ENCODE measurements around the gene SKAP1.

The SKAP1 gene

DNA sequence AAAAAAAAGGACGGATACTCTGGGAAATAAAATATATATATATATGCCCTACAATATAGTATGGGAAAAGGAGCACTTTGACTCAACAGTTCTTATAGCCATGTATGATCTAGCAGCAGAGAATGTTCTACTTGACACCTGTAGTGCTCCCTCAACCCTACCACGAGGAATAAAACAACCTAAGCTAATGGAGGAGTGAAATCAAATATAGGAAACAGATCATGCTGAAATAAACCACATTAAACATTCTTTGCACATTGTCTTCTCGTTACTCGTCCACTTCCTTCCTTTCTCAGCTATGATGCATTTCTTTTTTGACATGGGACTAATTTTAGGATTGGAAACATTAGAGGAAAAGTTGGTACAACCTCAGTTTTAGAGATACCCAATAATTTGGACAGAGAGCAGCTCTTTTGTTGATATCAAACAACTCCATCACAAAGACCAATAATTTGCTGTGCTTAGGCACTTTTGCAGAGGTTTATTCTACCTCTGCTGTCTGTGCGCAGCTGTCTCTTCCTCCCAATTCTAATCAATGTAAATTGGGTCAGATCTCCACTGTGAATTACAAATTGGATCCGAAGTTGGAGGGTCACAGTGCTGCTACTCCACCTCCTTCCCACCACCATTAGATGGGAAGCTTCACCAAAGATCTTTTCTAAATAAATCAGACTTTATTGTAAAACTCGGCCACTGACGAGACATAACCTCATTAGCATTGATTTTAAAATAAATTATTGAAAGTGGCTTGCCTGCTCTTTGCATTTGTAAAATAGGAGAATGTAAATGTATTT is 256.6 kb downstream of the SKAP1 start:
- no peak for DNase-seq (ENCODE audit: low read depth)

DNA sequence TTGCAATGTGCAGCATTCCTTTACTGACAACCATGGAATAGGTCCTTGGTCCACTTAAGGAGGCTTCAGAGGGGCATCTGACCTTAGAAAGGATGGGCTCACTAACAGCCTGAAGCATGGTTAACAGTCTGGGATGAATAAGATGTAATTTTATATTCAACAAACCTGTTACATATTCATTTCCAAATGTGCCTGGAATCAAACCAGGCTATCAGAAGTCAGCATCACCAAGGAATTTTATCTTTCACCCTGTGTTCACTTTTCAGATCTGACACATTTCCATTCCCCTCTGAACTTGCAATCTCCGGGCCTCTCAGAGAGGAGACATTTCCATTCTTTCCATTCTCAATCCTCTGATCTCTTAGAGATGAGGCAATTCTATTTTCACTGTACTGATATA is 260.1 kb downstream of the SKAP1 start:
- no peak for DNase-seq (ENCODE audit: low read depth)

DNA sequence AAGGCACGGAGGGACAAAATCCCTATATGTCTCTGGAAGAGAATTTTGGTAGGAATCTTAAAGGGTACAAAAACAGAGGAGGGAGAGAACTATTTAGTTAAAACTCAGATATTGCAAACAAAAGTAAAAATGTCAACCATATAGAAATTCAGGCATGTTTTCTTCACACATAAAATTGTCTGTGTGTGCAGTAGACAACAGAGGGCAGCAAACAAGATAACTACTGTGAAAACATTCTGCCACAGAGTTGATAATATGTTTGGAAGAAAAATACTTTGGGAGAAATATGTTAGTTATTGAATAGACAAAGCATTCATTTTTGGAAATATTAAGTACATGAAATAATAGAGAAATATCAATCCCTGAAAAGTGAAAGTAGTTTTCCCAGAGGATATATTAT is 266.2 kb downstream of the SKAP1 start:
- DNase-seq (ENCODE audit: low read depth), result no peak

DNA sequence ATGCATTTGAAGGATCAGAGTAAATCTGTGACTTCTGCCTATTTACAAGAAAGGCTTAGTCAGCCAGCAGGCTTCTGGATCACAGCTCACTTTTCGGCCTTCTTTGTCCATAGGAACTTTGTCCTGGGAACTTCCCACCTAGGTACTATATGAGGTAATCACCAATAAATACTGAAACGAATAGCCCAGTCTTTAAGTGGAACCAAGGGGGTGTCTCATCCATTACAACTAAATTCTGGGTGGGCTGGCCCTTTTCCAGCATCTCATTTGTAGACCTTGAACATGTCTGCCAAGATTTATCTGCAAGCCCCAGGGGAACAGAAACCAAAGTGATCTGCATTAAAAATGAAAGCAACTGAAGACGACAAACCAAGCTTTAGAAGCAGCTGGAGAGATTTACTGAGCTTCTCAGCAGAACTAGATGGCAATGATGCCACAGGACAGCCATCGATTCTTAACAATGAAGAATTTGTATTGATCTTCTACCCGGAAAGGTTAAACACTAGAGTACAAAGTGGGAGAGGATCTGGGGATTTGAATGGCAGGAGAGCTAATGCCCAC is 267.0 kb downstream of the SKAP1 start:
- no peak for DNase-seq (ENCODE audit: low read depth)

DNA sequence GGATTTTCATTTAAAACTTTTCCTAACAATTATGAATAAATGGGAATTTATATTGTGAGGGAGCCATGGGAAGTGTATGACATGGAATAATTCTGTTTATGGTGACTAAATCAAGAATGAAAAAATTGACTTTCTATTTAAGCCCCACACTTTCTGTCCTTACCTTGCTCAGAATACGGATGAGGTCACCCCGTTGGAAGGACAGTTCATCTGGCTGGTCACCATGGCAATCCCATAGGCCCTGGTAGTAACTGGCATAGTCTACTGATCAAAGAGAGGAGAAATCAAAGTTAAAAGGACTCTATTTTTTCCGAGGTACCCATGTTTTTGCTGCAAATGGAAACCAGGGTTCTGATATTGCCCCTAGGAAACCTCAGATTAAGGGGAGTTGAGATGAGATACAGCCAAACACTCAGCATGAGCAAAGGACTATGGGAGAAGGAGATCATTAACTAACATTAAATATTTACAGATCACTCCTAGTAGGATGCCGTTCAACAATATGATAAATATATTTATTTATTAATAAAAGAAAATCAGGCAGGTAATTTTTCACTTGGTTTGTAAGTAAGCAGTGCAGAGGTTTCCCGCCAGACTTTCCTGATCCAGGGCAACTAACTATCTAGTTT is 267.6 kb downstream of the SKAP1 start:
- DNase-seq (ENCODE audit: low read depth), result no peak

DNA sequence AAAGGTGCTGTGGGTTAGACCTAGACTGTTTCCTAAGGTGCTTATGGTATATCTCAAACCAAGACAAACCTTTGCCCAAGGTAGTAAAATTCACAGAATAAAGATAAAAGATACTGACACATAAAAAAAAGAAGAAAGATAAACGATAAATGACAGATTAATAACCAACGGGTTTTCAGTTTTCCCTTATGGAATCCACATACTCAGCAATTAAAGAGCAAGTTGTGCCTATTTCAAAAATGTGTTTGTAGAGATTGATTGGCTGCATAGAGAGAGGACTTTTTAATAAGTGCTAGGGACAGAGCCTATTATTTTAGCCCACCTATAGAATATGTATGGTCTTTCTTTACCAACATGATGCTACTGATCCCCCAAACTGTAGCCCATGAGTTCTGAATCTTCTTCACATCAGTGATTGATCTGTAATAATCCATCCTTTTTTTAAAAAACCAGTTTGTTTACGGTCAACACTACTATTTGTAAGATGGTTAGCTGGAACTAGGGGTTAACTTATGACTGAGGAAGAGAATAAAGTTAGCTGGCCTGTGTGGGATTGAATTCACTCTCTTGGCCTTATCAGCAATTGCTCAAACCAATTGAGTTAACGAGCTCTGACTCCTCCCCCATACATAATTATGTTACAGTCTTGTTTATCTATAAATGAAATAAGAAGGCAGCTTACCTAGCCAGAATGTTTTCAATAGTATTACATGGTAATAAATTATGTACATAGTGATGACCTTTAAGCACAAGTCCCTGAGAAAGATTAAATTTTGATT is 268.7 kb downstream of the SKAP1 start:
- DNase-seq (ENCODE audit: low read depth), result no peak

DNA sequence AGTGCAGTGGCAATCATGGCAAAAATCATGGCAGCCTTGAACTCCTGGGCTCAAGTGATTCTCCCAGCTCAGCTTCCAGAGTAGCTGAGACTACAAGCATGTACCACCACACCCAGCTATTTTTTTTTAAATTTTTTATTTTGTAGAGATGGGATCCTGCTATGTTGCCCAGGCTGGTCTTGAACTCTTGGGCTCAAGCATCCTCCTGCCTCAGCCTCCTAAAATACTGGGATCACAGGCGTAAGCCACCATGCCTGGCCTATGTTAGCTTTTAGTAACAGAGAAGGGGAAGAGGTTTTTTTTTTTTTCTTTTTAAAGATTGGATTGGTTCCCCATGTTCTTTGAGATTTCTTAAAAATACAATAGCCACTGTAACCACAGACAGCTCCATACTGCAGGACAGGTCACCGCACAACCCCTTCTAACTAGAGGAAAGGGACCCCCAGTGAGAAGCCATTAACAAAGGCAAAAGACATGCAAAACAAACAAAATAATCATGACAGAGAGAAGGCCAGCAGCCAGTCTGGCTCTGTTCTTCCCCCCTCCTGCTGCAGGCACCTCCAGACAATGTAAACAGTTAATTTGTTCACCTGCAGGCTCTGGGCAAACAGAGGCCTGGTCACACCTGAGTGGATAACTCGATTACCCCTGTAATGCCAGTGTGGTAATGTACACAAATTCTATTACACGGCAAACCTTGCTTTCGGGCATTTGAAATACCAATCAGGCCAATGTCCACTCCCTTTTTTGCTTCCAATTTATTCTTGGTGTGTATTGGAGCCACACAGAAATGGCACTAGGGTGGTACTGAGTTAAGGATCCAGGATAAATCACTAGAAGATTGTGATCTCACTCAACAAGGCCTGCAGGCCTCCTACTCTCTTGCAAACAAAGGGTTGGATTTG is 269.6 kb downstream of the SKAP1 start:
- DNase-seq (ENCODE audit: low read depth), result no peak

DNA sequence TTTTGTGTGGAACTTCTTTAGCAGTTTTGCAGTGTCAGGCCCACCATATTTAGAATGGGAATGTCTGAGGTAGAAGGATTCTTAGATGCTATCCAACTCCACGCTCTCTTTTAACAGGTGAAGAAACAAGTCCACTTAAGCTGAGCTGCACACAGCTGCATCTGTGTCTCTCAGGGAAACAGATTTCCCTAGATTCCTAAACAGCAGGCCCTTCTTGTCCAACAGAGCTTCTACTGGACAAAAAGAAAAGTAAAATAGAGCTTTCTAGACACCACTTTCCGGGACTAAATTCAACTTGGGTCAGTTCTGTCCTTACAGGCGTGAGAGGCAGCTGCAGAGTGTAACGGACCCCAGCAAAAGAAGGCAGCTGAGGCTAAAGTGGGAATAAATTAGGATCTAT is 270.8 kb downstream of the SKAP1 start:
- DNase-seq (ENCODE audit: low read depth), result no peak

DNA sequence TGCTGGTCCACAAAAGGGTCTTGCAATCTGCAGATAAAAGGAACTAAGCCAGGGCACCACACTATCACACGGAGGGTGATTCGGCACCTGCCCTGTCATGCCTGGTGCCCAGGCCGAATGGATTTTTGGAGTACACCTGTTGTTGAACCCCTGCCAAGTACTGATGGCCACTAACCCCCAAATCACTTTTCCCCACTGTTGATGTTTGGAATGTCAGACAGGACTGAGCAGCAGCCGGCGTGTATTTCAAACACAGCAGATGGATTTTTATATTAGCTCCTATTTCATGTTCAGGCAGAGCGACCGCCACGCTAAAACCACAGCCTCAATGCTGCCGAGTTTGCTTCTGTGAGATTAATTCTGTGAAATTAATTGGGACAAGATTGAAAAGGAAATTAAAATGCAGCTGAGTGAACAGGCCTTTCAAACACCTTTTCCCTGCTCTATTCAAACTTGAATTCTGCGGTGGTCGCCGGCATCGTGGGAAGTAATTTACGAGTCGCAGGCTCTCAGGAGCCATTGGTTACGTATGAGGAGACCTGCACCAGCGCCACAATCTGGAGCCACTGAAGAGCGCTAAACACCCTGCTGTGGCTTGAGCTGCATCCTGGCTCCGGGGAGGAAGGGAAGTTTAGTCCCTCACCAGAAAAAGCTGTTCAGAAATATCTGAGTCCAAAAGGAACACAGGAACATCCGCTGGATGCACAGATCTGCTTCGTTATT is 274.0 kb downstream of the SKAP1 start:
- no peak for DNase-seq (ENCODE audit: low read depth)

DNA sequence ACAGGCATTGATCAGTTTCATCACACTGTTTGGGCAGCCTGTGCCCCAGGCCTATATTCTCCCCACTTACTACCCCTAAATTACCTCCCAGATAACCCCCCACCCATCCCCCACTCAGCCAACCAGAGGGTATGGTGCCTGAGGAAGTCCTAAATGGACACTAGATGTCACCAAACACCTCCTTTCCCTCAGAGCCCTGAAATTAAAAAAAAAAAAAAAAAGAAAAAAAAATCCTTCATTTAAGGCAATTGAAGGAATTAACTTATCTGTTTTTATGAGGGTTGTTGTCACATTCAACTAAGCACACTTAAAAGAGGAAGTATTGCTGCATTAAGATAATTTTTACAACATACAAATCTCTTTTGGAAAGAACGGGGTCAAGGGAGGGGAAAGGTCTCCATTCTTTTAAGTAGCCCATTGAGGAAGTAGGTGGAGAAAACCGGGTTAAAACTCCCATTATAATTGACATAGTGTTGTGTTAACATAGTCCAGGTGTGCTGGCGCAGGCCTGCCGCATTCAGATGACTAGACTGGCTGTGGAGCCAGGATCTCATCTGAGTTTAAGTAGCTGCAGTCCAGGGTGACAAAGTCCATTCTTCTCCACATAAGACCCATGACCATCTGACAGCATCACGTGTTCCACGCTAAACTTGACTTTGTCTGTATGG is 276.2 kb downstream of the SKAP1 start:
- peak; percentile 12 for DNase-seq (ENCODE audit: low read depth)

DNA sequence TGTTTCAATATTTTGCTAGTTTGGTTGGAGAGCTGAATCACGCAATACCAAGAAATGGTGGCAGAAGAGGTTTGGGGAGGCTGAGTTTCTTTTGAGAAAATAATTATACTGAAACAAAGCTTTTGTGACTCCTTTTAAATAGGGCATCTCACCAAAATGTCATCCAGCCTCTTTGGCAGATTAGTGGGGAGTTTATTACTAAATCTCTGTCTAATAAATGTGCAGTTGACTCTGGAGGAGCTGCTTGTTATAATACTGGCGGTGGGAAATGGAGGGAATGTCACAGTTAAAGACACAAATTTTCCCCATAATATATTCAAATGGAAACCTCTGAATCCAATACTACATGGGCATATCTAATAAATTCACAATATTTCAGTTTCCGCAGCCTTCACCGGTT is 277.7 kb downstream of the SKAP1 start:
- no peak for DNase-seq (ENCODE audit: low read depth)

DNA sequence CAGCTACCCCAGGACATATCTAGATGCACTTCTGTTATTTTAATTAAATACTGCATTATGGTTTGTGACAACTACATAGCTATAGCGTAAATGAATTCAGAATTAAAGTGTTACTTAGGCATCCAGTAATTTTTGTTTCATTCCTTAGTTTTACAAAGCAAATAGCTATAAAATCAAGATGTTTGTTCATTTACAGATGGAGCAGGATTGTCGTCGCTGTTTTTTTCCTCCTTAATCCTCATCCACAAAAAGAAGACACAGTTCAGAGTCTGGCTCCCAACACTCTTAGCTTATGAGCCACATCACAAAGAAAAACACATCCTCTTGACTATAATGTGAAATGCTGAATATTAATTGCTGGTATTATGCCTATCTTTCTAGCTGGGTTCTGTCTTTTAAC is 278.8 kb downstream of the SKAP1 start:
- DNase-seq (ENCODE audit: low read depth), result no peak

DNA sequence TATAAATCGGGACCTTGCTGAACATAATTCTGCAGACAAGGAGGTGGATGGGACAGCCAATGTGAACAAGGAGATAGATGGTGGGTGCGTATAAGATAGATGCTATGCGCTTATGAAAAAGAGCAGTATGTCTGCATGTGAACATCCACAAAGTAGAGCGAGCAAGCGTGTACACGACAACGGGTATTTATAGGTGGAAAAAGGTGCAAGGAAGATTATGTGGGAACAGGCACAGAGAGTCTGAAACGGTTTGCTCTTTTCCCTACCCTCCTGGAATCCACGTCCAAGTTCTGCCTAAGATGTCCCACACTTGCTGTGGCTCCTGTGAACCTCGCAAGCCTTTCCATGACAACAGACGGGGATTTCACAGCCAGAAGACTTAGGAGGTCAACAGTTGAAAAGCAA is 279.4 kb downstream of the SKAP1 start:
- no peak for DNase-seq (ENCODE audit: low read depth)

DNA sequence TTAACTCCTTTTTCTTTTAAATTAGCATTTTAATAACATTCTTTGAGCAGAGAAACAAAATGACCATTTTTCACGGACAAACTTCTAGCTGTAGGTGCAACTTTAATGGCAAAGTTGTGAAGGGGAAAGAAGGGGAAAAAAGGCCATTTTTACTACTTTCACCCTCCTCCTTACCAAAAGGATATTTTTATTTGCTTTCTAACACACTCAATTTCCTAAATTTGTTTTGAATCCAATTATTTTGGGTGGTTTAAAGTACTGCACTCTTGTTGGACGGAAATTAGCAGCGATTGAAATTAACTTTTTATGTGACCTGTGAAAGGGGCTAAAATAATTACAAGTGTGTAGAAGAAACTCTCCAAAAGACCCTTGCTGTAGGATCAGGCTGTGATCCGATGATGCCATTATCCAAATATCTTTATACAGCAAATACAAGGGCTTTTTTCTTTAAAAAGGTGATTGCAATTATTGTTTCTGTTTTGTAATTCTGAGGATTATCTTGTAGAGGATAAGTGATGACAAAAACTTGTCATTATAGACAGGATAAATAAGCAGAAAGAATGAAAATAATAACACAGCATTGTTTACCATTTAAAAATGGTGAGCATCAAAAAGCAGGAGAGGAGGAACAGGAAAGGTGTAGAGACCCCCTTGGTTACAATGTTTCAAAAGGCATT is 280.1 kb downstream of the SKAP1 start:
- no peak for DNase-seq (ENCODE audit: low read depth)

DNA sequence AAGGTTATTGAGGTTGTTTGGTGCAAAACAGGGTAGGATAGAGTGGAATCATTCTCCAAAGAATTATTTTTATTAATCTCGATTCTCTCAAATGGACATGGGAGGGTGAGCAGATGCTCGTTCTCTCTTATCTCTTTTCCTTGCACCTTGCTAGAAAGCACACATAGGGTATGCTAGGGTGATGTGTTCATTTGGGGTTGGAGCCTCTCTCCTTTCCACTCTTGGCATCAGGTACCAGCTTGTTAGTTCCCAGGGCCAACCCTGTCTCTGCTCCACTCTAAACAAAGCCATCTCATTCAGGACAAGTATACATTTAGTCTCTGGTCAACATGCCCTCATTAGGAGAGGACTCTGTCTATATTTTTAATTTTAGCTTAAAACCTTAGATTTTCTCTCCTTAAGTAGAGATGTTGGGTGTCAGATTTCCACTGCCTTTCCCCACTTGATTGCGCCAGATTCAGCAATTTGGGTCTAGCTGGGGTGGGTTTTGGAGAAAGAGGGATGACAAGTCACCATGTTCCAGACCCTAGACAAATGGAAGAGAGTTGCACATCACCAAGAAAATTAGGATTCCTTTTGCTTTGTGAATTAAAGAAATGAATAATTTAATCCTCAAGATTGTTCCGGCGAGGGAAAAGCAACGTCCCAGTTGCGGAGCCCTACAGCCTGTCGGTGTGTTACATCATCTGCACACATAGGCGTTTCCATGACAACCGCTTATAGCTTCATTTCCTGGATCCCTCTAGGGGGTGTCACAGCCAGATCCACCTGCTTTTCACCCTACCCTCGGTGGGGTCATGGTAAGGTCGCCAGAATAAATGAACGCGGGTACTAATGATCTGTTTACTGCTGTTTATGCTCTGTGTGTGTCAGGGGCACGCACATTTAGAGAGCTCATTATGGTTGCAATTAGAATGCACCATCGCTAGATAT is 280.9 kb downstream of the SKAP1 start:
- DNase-seq (ENCODE audit: low read depth), result no peak

DNA sequence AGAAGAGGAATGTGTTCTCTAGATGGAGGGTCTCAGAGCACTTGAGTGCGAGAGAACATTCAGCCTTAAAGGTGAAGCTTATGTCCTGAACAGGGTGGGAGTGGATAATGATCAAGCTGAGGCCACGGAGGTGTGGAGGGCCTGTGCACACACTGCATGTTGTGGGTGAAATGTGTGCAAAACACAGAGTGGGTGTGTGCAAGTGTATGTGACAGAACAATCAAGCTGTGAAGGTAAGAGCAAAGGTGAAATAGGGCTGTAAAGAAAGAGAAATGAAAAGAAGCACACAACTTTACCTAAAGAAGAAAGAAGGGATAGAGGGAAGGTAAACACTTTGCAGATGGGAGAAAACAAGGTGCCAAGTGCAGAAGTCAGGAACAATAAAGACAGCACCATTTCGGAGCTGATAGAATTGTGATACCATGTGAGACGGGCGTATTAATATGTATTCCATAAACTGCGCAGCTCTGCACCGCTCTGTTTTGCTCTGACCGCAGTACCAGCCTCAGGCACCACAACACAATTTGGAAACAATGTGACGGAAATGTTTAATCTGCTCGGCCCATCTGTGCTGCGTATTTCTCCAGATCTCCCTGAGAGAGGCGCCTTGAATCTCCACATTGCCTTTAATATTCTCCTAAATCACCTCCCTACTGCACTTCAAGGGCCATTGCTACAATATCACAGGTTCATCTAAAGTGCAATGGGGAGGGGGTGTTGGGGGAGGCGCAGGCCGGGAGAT is 281.8 kb downstream of the SKAP1 start:
- DNase-seq (ENCODE audit: low read depth), result no peak

DNA sequence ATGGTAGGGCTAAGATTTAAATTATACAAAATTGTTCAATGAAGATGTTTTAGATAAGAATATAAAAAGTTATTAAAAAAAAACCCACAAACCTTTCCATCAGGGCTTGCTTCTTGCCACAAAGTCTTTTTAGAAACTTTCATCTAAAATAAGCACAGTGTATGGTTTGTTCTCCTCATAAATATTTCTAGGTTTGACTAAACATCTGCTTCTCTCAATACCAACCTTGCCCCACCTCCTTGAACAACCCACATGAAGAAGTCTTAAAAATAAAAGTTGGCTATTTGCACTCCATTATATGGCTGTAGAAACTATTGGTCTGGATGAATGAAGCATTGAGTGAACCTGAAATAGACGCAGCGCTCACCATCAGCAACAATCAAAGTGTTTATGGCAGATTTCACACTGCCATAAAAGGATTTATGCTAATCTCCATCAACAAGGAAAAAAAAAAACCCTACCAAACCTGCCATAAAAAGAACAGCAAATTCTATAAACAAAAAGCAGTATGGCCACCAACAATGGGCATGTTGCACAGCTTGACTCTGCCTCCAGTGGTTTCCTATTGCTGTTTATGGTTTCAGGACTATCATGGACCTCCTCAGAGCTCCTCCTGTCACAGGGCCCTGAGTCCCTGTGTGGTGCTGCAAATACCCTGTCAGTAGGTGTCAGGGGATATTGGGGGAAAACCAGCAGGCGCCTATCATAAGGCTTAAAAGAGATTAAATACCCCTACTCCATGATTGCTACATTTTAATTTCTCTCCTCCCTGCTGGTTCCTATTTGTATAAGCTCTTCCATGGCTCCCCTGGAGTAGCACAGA is 284.8 kb downstream of the SKAP1 start:
- no peak for DNase-seq (ENCODE audit: low read depth)
